Right renal cortex interstitium (tissue), 3 donors: ENCODE measurements around the gene PPP1R3E. TPM values are rescaled to one million over a fixed set of nuclear protein-coding genes. Genes with fewer than 3 reads are reported as not detected.

Source experiments
- DNase-seq, 3 donors: peaks; one replicate each; pipeline ENCODE4 v3.0.0-alpha.2; 2013; ENCODE audit warnings: low read depth in 3 of 3, low spot score in 2 of 3
- polyA plus RNA-seq, 3 donors: library from polyadenylated mRNA; unstranded; fragments of 120-200 nt; gene quantifications; one replicate each; pipeline ENCODE4 v1.2.1, GENCODE V29; 2013; ENCODE audit not compliant: insufficient read length in 3 of 3

PPP1R3E gene
- polyA plus RNA-seq, 3 donors, result 19.1 to 23.4 (median 19.3) TPM

DNA sequence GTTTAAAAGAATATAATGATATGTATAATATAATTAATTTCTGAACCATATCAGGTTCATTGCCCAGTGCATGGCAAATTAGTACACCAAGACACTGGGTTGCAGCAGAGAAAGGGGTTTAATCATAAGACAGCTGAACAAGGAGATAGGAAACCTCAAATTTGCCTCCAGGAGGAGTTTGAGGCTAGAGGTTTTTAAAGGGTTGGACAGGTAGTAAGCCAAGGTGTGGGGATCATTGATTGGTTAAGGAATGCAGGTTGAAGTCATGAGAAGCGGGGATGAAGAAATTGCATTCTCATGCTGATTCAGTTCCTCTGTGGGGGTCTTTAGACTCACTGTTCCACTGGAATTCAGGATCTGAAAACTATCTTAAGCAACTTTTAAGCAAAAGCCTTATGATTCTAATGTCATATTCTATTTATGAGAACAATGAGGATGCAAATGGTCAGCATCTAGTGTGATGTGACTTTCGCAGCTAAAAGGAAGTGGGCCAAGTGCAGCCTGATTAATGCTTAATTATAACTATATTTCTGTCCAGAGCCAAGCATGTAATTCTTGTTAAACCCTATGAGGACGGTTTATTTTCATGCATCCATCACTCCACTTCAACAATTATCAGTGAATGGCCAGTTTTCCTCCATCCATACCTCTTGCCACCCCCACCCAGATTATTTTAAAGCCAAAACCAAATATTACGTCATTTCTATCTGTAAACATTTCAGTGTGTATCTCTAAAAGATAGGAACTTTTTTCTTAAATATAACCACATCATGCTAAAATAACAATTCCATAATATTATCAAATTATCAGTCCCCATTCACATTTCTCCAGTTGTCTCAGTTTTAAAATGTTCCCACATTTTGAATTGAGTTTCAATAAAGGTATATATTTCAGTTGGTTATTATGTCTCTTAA lies 50.0 kb downstream of the PPP1R3E start:
- DNase-seq, result no peak

DNA sequence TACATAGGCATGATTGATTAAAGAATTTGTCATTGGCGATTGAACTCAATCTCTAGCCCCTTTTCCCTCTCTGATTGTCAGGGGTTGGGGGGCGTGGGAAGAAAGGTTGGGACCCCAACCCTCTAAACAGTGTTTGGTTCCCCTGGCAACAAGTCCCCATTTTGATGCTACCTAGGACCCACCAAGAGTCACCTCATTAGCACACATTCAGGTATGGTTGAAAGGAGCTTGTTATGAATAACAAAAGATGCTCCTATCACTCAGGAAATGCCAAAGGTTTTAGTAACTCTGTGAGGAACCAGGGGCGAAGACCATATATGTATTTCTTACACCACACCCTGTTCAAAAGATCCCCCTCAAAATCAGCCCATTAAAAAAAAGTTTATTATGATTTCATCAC lies 50.7 kb downstream of the PPP1R3E start:
- no peak for DNase-seq

DNA sequence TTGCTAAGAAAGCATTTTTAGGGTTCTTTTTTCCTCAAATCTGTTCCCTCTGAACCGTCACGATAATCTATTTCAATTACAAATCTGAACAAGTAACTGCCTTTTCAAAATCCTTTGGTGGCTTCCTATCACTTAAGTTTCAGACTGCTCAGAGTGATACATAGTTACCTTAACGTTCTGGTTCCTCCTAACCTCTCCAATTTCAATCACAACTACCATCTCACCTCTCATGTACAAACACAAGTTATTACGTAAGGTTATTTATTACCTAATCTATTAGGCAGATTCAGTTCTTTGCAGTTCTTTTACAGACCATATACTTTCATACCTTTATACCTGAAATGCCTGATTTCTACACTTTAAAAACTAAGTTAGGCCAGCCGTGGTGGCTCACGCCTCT lies 52.8 kb downstream of the PPP1R3E start:
- no peak for DNase-seq

DNA sequence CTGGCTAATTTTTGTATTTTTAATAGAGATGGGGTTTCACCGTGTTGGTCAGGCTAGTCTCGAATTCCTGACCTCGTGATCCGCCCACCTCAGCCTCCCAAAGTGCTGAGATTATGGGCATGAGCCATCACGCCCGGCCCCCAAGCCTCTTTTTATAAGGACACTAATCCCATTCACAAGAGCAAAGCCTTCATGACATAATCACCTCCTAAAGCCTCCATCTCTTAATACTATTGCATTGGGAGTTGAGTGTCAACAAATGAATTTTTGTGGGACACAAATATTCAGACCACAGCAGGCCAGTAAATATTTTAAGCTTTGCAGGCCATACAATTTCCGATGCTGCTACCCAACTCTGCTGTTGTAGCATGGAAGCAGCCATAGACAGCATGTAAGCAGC lies 54.1 kb downstream of the PPP1R3E start:
- no peak for DNase-seq

Other genes with a start within 250 kb of the PPP1R3E start
- gene CDH24, start 245.3 kb downstream of the PPP1R3E start, polyA plus RNA-seq, result 10 to 100 TPM; 13.3 to 18.0 (median 14.0) TPM
- 100 to 1,000 TPM; 201 to 227 (median 206) TPM for gene ACIN1, start 207.7 kb downstream of the PPP1R3E start, polyA plus RNA-seq
- 100 to 1,000 TPM in 1 of 3 donors, 10 to 100 TPM in 2; 90.1 to 102 (median 91.2) TPM for gene C14orf119, start 207.4 kb downstream of the PPP1R3E start, polyA plus RNA-seq
- gene CIROP, start 197.9 kb downstream of the PPP1R3E start, polyA plus RNA-seq, result under 1 TPM in 1 of 3 donors, not detected in 2; 0.08 TPM
- gene CEBPE, start 183.6 kb downstream of the PPP1R3E start, polyA plus RNA-seq, result under 1 TPM; 0.08 to 0.21 (median 0.19) TPM
- 10 to 100 TPM; 83.4 to 94.0 (median 86.9) TPM for gene SLC7A8, start 119.2 kb downstream of the PPP1R3E start, polyA plus RNA-seq
- gene RNF212B, start 64.9 kb downstream of the PPP1R3E start, polyA plus RNA-seq, result 1 to 10 TPM; 1.4 to 1.6 (median 1.4) TPM
- gene HOMEZ, start 16.7 kb downstream of the PPP1R3E start, polyA plus RNA-seq, result 10 to 100 TPM; 26.5 to 28.1 (median 26.9) TPM
- 10 to 100 TPM; 38.8 to 41.7 (median 39.1) TPM for gene BCL2L2, start 4.0 kb upstream of the PPP1R3E start, polyA plus RNA-seq
- gene PABPN1, start 18.6 kb upstream of the PPP1R3E start, polyA plus RNA-seq, result 100 to 1,000 TPM; 235 to 262 (median 252) TPM
- gene SLC22A17, start 50.0 kb upstream of the PPP1R3E start, polyA plus RNA-seq, result 10 to 100 TPM; 50.0 to 51.5 (median 50.4) TPM
- 10 to 100 TPM; 28.1 to 29.7 (median 29.5) TPM for gene EFS, start 62.3 kb upstream of the PPP1R3E start, polyA plus RNA-seq
- not detected for gene IL25, start 70.0 kb upstream of the PPP1R3E start, polyA plus RNA-seq
- gene CMTM5, start 74.2 kb upstream of the PPP1R3E start, polyA plus RNA-seq, result 1 to 10 TPM; 2.2 to 3.9 (median 2.9) TPM
- under 1 TPM; 0.18 to 0.21 (median 0.19) TPM for gene MYH6, start 105.4 kb upstream of the PPP1R3E start, polyA plus RNA-seq
- gene MYH7, start 132.8 kb upstream of the PPP1R3E start, polyA plus RNA-seq, result 1 to 10 TPM in 2 of 3 donors, under 1 TPM in 1; 0.25 to 6.7 (median 2.1) TPM
- 10 to 100 TPM; 71.4 to 81.2 (median 76.7) TPM for gene NGDN, start 166.8 kb upstream of the PPP1R3E start, polyA plus RNA-seq
- 1 to 10 TPM; 6.7 to 7.3 (median 7.2) TPM for gene ZFHX2, start 248.9 kb upstream of the PPP1R3E start, polyA plus RNA-seq